SKM-1 treated with dmso at 0.1 percent for 144 hours (cell line): ENCODE measurements around the gene HSD3B7.

Experiments used
- DNase-seq: peaks from one replicate; lab custom pipeline; 2025; ENCODE audit not compliant: unreplicated experiment; lab: John Stamatoyannopoulos, UW

The HSD3B7 gene

GRCh38 chr16:30956601-30957455 lies 28.2 kb upstream of the HSD3B7 start:
- DNase-seq = peak; percentile 63

GRCh38 chr16:30957456-30958174 lies 27.4 kb upstream of the HSD3B7 start, which contains the start of gene SETD1A:
SETD1A (plus strand) TSS chr16:30957754; CDS start chr16:30958732, 978 bp downstream.
- peak; percentile 91 for DNase-seq

GRCh38 chr16:30958175-30959079 lies 26.6 kb upstream of the HSD3B7 start:
- no peak for DNase-seq

- DNase-seq = no peak
These were observed 23.6 kb upstream of the HSD3B7 start for GRCh38 chr16:30961384-30961783.

- no peak for DNase-seq
These were observed 21.0 kb upstream of the HSD3B7 start for GRCh38 chr16:30963925-30964511.

- DNase-seq = no peak
These were observed 20.3 kb upstream of the HSD3B7 start for GRCh38 chr16:30964574-30965226.

GRCh38 chr16:30965436-30965835 lies 19.6 kb upstream of the HSD3B7 start:
- no peak for DNase-seq

GRCh38 chr16:30966033-30966619 lies 18.9 kb upstream of the HSD3B7 start:
- no peak for DNase-seq

GRCh38 chr16:30967795-30968194 lies 17.2 kb upstream of the HSD3B7 start:
- no peak for DNase-seq

GRCh38 chr16:30969246-30969842 lies 15.7 kb upstream of the HSD3B7 start:
- no peak for DNase-seq

- DNase-seq = no peak
These were observed 13.7 kb upstream of the HSD3B7 start for GRCh38 chr16:30971298-30971697.

GRCh38 chr16:30972872-30973271 lies 12.1 kb upstream of the HSD3B7 start:
- no peak for DNase-seq

- no peak for DNase-seq
These were observed 10.7 kb upstream of the HSD3B7 start for GRCh38 chr16:30974348-30974747.

GRCh38 chr16:30976486-30976885 lies 8.5 kb upstream of the HSD3B7 start:
- DNase-seq = no peak

GRCh38 chr16:30977502-30977901 lies 7.5 kb upstream of the HSD3B7 start:
- DNase-seq = no peak

GRCh38 chr16:30979170-30980022 lies 5.6 kb upstream of the HSD3B7 start:
- DNase-seq = no peak

- DNase-seq = no peak
These were observed 5.0 kb upstream of the HSD3B7 start for GRCh38 chr16:30980023-30980371.

- DNase-seq = no peak
These were observed 4.6 kb upstream of the HSD3B7 start for GRCh38 chr16:30980434-30980833.

- no peak for DNase-seq
These were observed 4.0 kb upstream of the HSD3B7 start for GRCh38 chr16:30980959-30981358.
